GM21723 (cell line): ENCODE results near the gene RAB7A.
A peak's percentile ranks its signal among the peaks of the same experiment; 100 is the strongest.
"Not testable (repeated sequence)": the region's sequence is repeated elsewhere in the genome, so short reads cannot be mapped to it uniquely, and the experiment has no call there.

ENCODE experiments used
- ATAC-seq: cut with Tn5 transposase; IDR thresholded peaks from one replicate; pipeline ENCODE4 v1.9.1; 2021; ENCODE audit warnings: mild to moderate bottlenecking, moderate library complexity; ENCODE audit not compliant: unreplicated experiment

The RAB7A gene

DNA sequence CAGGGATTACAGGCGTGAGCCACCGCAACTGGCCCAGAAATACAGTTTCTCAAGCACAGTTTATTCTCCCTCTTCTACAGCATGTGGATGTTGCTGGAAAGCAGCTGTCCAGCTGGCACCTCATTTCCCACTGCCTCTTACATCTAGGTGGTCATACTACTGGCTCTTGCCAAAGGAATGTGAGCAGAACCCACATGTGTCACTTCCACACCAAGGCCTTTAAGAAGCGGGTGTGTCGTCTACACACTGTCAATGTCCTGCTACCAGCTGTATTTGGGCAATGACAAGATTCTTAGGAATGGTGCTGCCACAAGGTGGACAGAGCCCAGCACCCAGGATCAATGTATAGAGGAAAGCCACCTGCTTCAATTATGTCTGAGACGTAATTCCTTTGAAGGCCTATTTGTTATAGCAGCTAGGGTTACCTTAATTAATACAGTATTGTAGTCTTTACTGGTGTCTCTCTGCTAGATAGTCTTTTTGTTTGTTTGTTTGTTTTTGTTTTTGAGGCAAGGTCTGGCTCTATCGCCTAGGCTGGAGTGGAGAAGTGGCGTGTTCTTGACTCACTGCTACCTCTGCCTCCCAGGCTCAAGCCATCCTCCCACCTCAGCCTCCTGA is 15.1 kb upstream of the RAB7A start:
- no peak for ATAC-seq

DNA sequence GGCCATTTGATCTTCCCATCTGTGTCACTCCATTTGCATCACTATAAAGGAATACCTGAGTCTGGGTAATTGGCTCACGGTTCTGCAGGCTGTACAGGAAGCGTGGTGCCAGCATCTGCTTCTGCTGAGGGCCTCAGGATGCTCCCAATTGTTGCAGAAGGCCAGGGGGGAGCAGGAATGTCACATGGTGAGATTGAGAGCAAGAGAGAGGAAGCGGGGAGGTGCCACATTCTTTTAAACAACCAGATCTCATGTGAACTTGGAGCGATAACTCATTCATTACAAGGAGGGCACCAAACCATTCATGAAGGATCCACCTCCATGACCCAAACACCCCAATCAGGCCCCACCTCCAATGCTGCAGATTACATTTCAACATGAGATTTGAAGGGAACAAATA is 13.1 kb upstream of the RAB7A start:
- ATAC-seq, result no peak

DNA sequence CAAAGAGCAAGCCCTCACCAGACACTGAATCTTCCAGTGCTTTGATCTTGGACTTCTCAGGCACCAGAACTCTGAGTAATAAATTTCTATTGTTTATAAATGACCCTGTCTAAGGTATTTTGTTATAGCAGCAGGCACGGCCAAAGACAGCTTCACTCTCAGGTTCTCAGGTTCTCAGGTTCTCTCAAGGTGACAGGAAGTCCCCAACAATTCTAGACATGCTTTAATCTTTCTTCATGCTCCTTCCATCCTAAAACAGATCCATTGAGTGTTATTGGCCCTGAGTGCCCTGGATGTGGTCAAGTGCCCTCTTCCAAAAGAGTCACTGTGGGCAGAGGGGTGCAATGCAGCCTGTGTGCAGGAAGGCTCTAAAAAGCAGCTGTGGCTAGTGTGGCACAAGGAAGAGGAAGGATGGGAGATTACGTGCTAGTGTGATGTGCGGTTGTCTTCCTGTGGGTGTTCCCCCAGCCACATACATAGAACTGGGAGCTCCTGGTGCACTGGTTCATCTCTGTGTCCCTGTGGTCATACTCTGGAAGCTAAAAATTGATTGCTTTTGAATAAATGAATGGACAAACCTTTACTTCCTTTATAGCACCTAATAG is 11.0 kb upstream of the RAB7A start:
- no peak for ATAC-seq

DNA sequence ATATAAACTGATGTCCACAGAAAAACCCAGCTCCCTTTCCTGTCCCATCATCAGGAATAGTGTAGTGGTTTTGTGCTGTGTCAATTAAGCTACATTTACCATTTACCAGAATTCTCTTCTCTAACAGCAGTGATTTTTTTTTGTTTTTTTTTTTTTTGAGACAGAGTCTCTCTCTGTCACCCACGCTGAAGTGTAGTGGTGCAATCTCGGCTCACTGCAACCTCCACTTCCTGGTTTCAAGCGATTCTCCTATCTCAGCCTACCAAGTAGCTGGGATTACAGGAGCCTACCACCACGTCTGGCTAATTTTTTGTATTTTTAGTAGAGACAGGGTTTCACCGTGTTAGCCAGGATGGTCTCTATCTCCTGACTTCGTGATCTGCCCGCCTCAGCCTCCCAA is 7.1 kb upstream of the RAB7A start:
- ATAC-seq, result not testable (repeated sequence)

DNA sequence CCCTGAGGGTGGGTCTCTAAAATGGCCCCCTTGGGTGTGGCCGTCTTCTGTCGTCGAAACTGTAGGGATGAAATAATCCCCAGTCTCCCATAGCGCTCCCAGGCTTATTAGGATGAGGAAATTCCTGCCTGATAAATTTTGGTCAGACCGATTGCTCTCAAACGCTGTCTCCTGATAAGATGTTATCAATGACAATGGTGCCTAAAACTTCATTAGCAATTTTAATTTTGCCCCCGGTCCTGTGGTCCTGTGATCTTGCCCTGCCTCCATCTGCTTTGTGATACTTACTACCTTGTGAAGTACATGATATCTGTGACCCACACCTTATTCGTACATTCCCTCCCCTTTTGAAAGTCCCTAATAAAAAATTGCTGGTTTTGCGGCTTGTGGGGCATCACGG is 5.1 kb upstream of the RAB7A start:
- no peak for ATAC-seq

DNA sequence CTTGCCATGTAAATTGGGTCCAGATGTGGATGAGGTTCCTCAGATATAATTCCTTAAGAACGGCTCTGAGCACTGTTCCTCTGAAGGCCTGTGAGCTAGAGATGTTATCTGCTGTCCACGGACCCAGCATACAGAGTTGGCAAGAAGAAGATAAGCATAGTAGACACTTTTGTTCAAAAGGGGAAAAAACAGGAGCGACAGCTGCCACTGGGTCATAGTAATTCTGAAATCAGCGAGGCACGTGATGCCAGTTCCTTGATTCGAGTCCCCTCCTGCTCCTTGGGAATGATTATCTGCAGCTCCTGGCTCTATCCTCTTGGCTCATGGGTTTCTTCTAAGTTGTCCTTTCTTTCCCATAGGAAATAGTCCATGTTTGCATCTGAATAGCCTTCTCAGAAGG is 2.5 kb upstream of the RAB7A start:
- ATAC-seq, result no peak

DNA sequence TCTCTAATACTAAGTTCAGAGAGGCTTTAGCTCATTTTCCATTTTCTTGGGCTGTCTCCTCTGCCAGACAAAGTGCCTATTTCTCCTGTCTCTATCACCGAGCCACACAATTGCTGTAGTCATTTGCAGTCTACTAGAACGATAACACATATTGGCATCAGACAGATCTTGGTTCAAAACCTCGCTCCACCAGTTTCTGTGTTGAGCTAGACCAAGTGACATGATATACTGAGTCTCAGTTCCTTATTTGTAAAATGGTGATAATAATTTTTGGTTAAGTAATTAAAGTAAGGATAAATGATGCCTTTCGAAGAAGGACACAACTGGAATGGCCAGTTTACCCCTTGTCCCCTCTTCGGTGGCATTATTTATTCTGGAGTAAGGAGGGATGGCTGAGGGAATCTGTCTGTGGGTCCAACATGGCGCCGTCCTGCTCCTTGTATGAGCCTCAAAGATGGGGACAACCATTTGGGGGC is 398 bp upstream of the RAB7A start:
- peak; percentile 21 for ATAC-seq

DNA sequence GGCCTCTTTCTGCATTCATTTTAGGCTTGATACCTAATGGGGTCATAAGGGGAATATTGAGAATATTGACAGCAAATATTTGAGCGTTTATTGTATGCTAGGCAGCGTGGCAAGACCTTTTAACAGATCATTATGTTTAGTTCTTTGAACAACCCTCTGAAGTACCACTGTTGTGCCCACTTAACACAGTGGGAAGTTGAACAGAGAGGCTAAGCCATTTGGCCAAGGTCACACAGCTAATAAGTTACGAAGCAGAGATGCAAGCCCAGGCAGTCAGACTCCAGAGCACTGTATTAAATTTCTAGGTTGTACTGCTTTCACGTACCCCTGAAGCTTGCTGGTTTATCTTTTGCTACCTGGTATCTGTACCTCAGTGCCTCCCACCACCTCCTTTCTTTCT is 1.1 kb downstream of the RAB7A start:
- no peak for ATAC-seq

DNA sequence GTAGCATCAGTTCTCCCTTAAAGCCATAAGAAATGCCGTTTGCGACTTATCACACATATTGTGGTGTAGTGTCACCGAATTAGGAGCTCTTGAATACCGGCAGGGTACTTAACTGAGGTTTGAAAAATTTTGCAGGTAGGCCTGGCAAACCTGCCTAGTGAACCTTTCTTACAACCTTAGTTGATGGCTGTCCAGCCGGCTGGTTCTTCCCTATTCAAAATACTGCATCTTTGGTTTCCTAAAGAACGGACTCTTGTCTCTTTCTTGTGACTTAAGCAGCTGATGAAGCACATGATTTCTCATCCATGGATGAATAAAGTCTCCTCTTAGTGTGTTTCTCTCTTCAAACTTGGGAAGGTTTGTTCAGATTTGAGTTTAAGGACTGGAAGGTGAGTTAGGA is 1.5 kb downstream of the RAB7A start:
- ATAC-seq, result no peak

DNA sequence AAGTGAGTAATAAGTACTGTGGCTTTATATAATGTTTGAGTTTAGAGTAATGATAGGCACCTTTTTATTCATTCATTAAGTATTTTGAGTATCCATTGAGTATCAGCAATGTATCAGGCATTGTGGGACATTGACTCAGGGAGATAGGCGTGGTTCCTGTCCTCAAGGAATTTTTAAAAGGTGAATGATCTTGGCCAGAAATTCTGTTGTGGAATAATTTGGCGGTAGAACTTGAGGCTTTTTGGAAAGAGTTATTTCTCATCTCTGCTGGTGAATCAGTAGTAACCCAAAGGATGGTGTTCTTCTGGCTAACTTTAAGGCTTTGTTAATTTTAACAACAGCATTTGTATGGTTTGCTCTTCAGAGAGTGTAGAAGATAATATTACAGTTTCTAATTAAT is 2.0 kb downstream of the RAB7A start:
- no peak for ATAC-seq

DNA sequence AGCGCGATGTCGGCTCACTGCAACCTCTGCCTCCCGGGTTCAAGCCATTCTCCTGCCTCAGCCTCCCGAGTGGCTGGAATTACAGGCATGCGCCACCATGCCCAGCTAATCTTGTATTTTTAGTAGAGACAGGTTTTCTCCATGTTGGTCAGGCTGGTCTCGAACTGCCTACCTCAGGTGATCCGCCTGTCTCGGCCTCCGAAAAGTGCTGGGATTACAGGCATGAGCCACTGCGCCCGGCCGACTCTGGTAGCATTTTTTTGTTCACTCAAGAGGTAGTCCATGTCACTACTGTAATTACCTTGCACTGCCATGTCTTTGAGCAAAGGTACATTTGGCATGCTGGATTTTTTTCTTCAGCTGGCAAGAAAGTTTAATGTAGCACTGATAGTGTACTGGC is 2.5 kb downstream of the RAB7A start:
- ATAC-seq, result not testable (repeated sequence)

DNA sequence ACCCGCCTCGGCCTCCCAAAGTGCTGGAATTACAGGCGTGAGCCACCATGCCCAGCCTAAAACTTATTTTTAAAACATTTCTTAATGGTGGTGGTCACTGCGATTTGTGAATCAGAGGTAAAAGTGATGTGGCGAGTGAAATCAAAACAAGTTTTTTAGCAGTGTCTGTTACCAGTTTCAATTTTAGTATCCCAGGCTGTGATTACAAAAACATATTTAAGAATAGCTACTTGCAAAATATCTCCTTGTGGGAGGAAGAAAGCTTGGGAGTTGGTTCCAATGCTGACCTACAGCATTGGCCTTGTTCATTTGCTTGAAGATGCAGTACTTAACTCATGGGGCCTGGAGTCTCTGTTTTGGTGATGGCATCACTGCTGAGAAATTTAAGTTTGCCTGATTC is 4.5 kb downstream of the RAB7A start:
- ATAC-seq, result no peak

DNA sequence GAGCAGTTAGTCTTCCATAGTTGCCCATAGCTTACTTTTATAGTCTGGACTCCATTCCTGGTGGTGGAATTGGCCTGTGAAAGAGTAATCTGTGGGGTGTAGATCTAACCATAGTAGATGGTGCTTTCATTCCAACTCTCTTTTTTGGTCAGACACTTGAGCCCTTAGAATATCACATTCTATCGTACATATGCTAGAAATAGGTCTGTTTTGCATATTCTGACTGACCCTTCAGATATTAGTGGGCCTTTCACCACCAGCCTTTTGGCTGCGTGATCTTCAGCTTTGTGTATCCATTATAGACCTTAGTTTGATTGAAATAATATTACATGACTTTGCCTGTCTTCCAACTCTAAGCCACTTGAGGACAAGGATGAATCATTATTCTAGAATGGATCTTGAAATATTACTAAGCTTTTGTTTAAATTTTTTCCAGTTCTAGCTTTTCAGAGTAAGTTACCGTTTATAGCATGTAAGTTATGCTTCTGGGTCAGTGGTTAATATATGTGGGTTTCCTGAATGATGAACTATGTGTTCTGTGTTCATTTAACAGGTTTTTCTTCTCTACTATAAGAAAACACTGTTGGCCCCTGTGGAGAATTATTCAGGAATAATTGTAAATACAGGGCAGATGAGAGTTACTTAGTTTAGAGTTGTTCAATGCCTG is 8.7 kb downstream of the RAB7A start:
- ATAC-seq, result no peak

DNA sequence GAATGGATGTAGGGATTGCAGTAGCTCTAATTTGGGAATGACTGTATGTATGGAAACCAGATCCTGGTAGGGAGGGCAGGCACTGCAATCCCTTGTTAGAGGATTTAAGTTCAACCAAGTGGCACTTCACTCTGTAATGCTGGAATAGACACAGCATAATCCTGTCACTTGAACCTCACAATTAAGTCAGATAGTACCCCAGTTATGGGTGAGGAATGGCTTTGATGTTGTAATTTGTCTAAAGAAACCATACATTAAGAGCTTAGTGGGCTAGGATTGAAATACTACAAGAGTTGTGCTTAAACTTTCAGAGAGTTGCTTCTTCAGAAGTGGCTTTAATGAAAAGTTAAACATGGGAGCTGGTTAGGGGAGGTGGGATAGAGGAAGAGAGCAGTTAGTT is 9.3 kb downstream of the RAB7A start:
- ATAC-seq, result no peak

DNA sequence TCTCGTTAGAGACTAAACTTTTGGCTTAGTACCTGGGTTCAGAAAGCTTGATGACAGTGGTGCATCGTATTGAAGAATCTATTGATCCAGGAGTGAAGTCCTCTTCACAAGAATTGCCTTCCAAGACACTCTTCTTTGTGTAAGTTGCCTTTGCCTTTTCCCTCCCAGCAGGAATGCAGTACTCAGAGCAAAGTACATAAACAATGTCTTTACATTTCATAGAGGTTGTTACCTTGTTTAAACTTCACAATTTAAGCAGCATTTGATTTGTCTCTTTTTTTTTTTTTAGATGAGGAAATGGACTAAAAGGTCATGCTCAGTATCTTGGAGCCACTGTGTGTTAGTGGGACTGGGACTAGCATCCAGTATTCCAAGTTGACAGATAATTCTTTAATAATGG is 9.9 kb downstream of the RAB7A start:
- ATAC-seq, result no peak

DNA sequence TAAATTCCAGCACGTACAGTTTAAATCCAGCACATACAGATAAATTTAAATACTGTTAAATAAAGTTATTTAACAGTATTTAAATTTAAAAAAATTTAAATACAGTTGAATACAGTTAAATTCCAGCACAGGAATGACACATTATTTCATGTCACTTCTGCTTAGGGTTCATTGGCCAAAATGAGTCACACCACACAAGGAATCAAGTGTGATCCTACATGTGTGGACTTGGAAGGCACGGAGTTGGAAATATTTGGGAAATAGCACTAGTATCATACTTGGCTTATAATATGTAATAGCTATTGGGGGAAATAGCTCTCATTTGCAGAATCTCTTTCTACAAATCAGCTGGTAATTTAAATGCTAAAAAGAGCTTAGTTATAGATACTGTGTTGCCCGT is 10.6 kb downstream of the RAB7A start:
- ATAC-seq, result no peak

DNA sequence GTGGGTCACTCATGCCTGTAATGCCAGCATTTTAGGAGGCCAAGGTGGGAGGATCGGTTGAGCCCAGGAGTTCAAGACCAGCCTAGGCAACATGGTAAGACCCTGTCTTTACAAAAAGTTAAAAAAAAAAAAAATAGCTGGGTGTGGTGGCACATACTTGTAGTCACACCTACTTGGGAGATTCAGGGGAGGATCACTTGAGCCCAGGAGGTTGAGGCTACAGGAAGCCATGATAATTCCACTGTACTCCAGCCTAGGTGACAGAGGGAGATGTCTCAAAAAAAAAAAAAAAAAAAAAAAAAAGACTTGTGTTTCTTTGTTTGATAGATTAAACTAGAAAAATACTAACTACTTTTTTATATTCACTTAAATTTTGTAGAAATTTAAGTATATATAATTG is 14.6 kb downstream of the RAB7A start:
- no peak for ATAC-seq

DNA sequence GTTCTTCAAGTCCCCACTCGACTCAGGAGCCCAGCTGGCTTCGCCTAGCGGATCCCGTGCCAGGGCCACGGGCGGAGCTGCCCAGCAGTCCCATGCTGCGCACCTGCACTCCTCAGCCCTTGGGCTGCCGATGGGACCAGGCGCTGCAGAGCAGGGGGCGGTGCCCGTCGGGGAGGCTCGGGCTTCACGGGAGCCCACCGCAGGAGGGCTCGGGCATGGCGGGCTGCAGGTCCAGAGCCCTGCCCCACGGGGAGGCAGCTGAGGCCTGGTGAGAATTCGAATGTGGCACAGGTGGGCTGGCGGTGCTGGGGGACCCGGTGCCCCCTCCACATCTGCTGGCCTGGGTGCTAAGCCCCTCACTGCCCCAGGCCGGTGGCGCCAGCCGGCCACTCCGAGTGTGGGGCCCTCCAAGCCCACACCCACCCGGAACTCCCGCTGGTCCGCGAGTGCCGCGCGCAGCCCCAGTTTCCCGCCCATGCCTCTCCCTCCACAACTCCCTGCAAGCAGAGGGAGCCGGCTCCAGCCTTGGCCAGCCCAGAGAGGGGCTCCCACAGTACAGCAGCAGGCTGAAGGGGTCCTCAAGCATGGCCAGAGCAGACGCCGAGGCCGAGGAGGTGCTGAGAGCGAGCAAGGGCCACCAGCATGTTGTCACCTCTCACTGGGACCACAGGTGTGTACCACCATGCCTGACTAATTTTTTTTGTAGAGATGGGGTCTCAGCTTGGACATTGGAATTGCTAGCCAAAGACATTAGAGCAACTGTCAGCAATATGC is 17.0 kb downstream of the RAB7A start:
- ATAC-seq, result no peak

DNA sequence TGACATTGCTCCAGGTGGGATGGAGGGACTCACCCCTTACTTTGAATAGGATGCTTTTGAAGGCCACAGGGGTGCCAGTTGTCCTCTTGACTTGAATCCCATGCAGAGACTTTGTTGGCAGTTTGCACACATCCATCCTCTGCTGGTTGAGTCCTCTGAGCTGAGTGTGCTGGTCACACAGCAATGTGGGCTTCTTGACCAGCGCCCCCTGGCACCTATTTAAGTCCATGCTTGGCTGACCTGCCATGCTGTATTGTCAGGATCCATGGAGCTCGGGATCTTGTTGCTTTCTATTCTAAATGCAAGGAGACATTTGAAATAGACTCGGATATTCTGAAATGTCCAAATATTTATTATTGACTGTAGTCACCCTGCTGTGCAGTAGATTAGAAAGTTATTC is 19.8 kb downstream of the RAB7A start:
- ATAC-seq, result no peak

DNA sequence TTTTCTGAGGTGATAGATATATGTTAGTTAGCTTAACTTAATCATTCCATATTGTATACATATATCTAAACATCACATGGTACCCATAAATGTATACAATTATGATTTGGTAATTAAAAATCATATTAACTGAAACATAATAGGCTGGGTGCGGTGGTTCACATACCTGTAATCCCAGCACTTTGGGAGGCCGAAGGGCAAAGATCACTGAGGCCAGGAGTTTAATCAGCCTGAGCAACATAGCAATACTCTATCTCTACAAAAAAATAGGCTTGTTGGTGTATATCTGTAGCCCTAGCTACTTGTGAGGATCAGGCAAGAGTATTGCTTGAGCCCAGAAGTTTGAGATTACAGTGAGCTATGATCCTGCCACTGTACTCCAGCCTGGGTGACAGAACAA is 20.9 kb downstream of the RAB7A start:
- ATAC-seq, result no peak

DNA sequence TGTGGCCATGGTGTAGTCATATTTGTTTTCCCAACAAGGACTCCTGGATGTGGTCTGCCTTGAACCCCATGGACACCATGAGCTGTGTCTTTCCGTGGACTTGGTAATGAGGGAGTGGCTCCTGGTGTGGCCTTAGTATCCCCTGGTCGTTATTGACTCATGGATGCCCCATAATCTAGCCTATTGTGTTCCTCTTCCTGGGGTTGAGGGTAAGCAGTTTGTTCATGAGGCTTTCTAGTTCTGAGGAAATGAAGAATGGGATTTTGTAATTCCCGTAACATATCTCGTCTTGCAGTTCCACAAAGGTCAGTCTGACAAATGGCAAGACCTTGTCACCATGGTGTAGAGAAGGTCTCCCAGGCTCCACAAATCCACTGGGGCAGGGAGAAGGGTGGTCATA is 22.6 kb downstream of the RAB7A start:
- no peak for ATAC-seq

DNA sequence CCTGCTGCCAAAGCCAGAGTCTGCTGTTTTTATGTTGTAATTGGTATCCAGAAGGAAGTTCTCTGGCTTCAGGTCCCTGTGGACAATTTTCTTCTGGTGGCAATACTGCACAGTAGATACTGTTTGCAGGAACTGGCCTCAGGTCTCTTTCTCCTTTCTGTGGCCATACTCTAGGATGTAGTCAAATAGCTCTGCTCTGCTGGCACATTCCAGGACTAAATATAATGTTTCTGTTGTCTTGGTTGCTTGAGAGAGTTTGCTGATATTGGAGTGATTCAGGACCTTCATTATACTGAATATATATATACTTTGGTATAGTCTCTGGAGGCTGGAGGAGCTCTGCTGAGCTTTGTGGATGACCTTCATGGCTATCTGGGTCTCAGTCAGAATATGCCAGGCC is 23.1 kb downstream of the RAB7A start:
- ATAC-seq, result no peak
